Measurements from ENCODE around the gene XKRX. TPM values are rescaled to one million over a fixed set of nuclear protein-coding genes. Genes with fewer than 3 reads are reported as not detected.

The XKRX gene
- total and polyA plus RNA-seq, 9 donors: 0.15 to 2.5 (median 0.22) TPM

- DNase-seq: no peak
- no peaks in the 10 kb centered on the region for H3K27me3 ChIP-seq
- no peak overlapping the region for H3K4me3 ChIP-seq
- no peaks in the 10 kb centered on the region for H3K4me1 ChIP-seq (ENCODE audit: insufficient read depth)
- WGBS, 3 donors: 81 to 84% (median 83%) methylated on average over 3 of the region's 3 CpGs
- no peaks in the 10 kb centered on the region for H3K9me3 ChIP-seq
- intact Hi-C loops (cut with DNase I): no loop called here
- no peak for TF ChIP-seq POLR2A (IDR thresholded peaks at IDR 0.05)
- no peak overlapping the region for H3K27ac ChIP-seq
- no peaks in the 10 kb centered on the region for H3K36me3 ChIP-seq
These were observed 15.6 kb downstream of the XKRX start for GRCh38 chrX:100913111-100913510.

DNA sequence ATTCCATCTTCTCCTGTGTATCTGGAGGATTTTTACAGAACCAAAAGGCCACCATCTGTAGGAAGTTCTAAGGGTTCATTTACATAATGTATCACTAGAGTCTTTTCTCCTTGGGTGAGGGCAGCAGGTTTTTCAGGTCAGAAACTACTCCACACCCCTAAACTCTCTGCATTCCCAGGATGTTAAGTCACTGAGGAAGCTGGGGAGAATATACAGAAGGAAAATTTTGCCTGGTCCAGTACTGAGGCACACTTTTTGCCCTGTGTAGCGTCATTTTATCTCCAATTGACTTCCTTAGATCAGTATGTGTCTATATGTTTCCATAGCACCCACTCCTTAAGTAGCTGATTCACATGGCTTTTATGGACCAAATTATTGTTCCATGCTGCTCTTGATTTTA lies 17.0 kb downstream of the XKRX start:
- no peak for DNase-seq
- no peaks in the 10 kb centered on the region for H3K9me3 ChIP-seq
- 50 to 61% (median 53%) methylated on average over 1 of the region's 1 CpG for WGBS, 3 donors
- H3K27ac ChIP-seq: no peak overlapping the region
- H3K4me1 ChIP-seq (ENCODE audit: insufficient read depth): no peaks in the 10 kb centered on the region
- TF ChIP-seq POLR2A (IDR thresholded peaks at IDR 0.05): no peak
- H3K27me3 ChIP-seq: no peaks in the 10 kb centered on the region
- intact Hi-C loops (cut with DNase I): no loop called here
- no peaks in the 10 kb centered on the region for H3K36me3 ChIP-seq
- no peak overlapping the region for H3K4me3 ChIP-seq

GRCh38 chrX:100905620-100906019 lies 23.1 kb downstream of the XKRX start:
- Histone ChIP-seq H3K27ac (no peak overlapping the region), H3K27me3 (no peaks in the 10 kb centered on the region), H3K9me3 (no peaks in the 10 kb centered on the region), H3K4me3 (no peak overlapping the region), H3K36me3 (no peaks in the 10 kb centered on the region), H3K4me1 (ENCODE audit: insufficient read depth) (no peaks in the 10 kb centered on the region)
- intact Hi-C loops (cut with DNase I): no loop called here
- DNase-seq: no peak
- TF ChIP-seq POLR2A (IDR thresholded peaks at IDR 0.05) (no peak), EP300 (IDR thresholded peaks at IDR 0.05) (no peak)
- TF ChIP-seq, protein P1, sequence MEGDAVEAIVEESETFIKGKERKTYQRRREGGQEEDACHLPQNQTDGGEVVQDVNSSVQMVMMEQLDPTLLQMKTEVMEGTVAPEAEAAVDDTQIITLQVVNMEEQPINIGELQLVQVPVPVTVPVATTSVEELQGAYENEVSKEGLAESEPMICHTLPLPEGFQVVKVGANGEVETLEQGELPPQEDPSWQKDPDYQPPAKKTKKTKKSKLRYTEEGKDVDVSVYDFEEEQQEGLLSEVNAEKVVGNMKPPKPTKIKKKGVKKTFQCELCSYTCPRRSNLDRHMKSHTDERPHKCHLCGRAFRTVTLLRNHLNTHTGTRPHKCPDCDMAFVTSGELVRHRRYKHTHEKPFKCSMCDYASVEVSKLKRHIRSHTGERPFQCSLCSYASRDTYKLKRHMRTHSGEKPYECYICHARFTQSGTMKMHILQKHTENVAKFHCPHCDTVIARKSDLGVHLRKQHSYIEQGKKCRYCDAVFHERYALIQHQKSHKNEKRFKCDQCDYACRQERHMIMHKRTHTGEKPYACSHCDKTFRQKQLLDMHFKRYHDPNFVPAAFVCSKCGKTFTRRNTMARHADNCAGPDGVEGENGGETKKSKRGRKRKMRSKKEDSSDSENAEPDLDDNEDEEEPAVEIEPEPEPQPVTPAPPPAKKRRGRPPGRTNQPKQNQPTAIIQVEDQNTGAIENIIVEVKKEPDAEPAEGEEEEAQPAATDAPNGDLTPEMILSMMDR (IDR thresholded peaks at IDR 0.05): no peak

DNA sequence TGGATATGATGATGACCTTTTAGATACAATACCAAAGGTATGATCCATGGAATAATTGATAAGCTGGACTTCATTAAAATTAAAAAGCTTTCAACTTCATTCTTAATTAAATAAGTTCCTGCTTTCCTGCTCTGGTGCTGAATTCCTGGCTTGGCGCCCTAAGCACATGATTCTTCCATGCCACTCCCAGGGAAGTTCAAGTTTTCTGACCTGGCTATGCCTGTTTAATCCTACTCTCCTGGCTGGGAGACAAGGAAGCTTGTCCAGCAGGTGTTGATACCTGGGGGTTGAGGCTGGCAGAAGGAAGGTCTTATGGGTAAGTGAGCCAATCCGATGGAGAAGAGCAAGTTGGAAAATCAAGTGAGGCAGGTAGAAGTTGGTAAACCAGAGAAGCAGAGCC lies 24.3 kb downstream of the XKRX start:
- intact Hi-C loops (cut with DNase I): no loop called here
- DNase-seq: no peak
- TF ChIP-seq EP300 (IDR thresholded peaks at IDR 0.05): no peak
- TF ChIP-seq POLR2A (IDR thresholded peaks at IDR 0.05): no peak
- TF ChIP-seq, protein P1 (IDR thresholded peaks at IDR 0.05): no peak
- Histone ChIP-seq H3K4me3 (no peak overlapping the region), H3K36me3 (no peaks in the 10 kb centered on the region), H3K27ac (no peak overlapping the region), H3K27me3 (no peaks in the 10 kb centered on the region), H3K9me3 (no peaks in the 10 kb centered on the region), H3K4me1 (ENCODE audit: insufficient read depth) (no peaks in the 10 kb centered on the region)
- WGBS, 3 donors: 36 to 69% (median 60%) methylated on average over 2 of the region's 2 CpGs

GRCh38 chrX:100895365-100896075 lies 33.2 kb downstream of the XKRX start:
- no peaks in the 10 kb centered on the region for H3K4me1 ChIP-seq (ENCODE audit: insufficient read depth)
- 22 to 32% (median 24%) methylated on average over 5 of the region's 5 CpGs for WGBS, 3 donors
- no peaks in the 10 kb centered on the region for H3K27me3 ChIP-seq
- H3K9me3 ChIP-seq: no peaks in the 10 kb centered on the region
- intact Hi-C loops (cut with DNase I): no loop called here
- H3K36me3 ChIP-seq: no peaks in the 10 kb centered on the region
- peak in 1 of 5 donors; percentile 19 for DNase-seq
- H3K27ac ChIP-seq: no peak overlapping the region
- TF ChIP-seq, protein P1 (IDR thresholded peaks at IDR 0.05): no peak
- TF ChIP-seq EP300 (IDR thresholded peaks at IDR 0.05): no peak
- no peak for TF ChIP-seq POLR2A (IDR thresholded peaks at IDR 0.05)
- no peak overlapping the region for H3K4me3 ChIP-seq

Measured in ovary (tissue), 9 donors.